H9 (cell line): Measurements from ENCODE around the gene CD300E. TPM values are rescaled to one million over a fixed set of nuclear protein-coding genes. Genes with fewer than 3 reads are reported as not detected.

Source experiments
- DNase-seq: peaks from one replicate; pipeline ENCODE4 v3.0.0-alpha.2; 2017
- H2AFZ ChIP-seq: one replicate; pipeline ENCODE4 v1.6.1; 2013; ENCODE audit warnings: mild to moderate bottlenecking, low read length, control low read depth, moderate library complexity
- H2AK5ac ChIP-seq: 2 replicates; pipeline ENCODE4 v1.6.1; 2013; ENCODE audit warnings: low read length, control low read depth, mixed read lengths; ENCODE audit not compliant: insufficient read length
- H2BK120ac ChIP-seq: one replicate; pipeline ENCODE4 v1.6.1; 2013; ENCODE audit warnings: low read depth, mild to moderate bottlenecking, low read length, control low read depth, inconsistent platforms; ENCODE audit not compliant: poor library complexity, severe bottlenecking
- H2BK12ac ChIP-seq: 2 replicates; pipeline ENCODE4 v1.6.1; 2013; ENCODE audit warnings: low read length, control low read depth, mixed read lengths, low read depth; ENCODE audit not compliant: insufficient read length
- H2BK15ac ChIP-seq: 2 replicates; pipeline ENCODE4 v1.6.1; 2013; ENCODE audit warnings: low read depth, low read length, control low read depth
- H2BK20ac ChIP-seq: one replicate; pipeline ENCODE4 v1.6.1; 2013; ENCODE audit warnings: low read depth, mild to moderate bottlenecking, low read length, control low read depth, inconsistent platforms; ENCODE audit not compliant: poor library complexity, severe bottlenecking
- H2BK5ac ChIP-seq: 2 replicates; pipeline ENCODE4 v1.6.1; 2013; ENCODE audit warnings: low read length, control low read depth, mixed read lengths; ENCODE audit not compliant: insufficient read length
- H3K14ac ChIP-seq: 2 replicates; pipeline ENCODE4 v1.6.1; 2013; ENCODE audit warnings: low read length, control low read depth; ENCODE audit not compliant: insufficient read depth
- H3K18ac ChIP-seq: 2 replicates; pipeline ENCODE4 v1.6.1; 2013; ENCODE audit warnings: low read depth, mild to moderate bottlenecking, mixed read lengths, low read length, control low read depth; ENCODE audit not compliant: insufficient read length
- H3K23ac ChIP-seq: 2 replicates; pipeline ENCODE4 v1.6.1; 2013; ENCODE audit warnings: low read length, control low read depth, mixed read lengths, low read depth; ENCODE audit not compliant: insufficient read length
- H3K23me2 ChIP-seq: 2 replicates; pipeline ENCODE4 v1.6.1; 2013; ENCODE audit warnings: low read depth, mild to moderate bottlenecking, mixed read lengths, low read length, control low read depth; ENCODE audit not compliant: insufficient read length, poor library complexity, severe bottlenecking
- H3K27ac ChIP-seq: 2 replicates; pipeline ENCODE4 v1.5.1; 2013; ENCODE audit warnings: low read length, control low read depth, mixed read lengths, low read depth; ENCODE audit not compliant: insufficient read length
- H3K27me3 ChIP-seq: 2 replicates; pipeline ENCODE4 v1.6.1; 2013; ENCODE audit warnings: low read length, control low read depth, inconsistent platforms; ENCODE audit not compliant: insufficient read depth
- H3K4ac ChIP-seq: 2 replicates; pipeline ENCODE4 v1.6.1; 2013; ENCODE audit warnings: low read depth, mild to moderate bottlenecking, control low read depth, inconsistent platforms, low read length, moderate library complexity
- H3K4me1 ChIP-seq: 2 replicates; pipeline ENCODE4 v1.6.1; 2013; ENCODE audit warnings: low read length, control low read depth, inconsistent platforms; ENCODE audit not compliant: insufficient read depth
- H3K4me2 ChIP-seq: 2 replicates; pipeline ENCODE4 v1.6.1; 2013; ENCODE audit warnings: low read length, control low read depth, mixed read lengths; ENCODE audit not compliant: insufficient read length, insufficient read depth
- H3K56ac ChIP-seq: 2 replicates; pipeline ENCODE4 v1.6.1; 2013; ENCODE audit warnings: low read depth, mild to moderate bottlenecking, mixed read lengths, low read length, control low read depth; ENCODE audit not compliant: insufficient read length
- H3K79me1 ChIP-seq: 2 replicates; pipeline ENCODE4 v1.6.1; 2013; ENCODE audit warnings: low read depth, mild to moderate bottlenecking, moderate library complexity, low read length, control low read depth, inconsistent platforms; ENCODE audit not compliant: insufficient read depth, poor library complexity, severe bottlenecking
- H3K79me2 ChIP-seq: 2 replicates; pipeline ENCODE4 v1.6.1; 2013; ENCODE audit warnings: low read length, control low read depth, inconsistent platforms; ENCODE audit not compliant: insufficient read depth
- H3K9ac ChIP-seq: 2 replicates; pipeline ENCODE4 v1.6.1; 2013; ENCODE audit warnings: low read length, control low read depth, mixed read lengths; ENCODE audit not compliant: insufficient read length; ENCODE audit errors: extremely low read depth
- H3K9me3 ChIP-seq: one replicate; pipeline ENCODE4 v1.6.1; 2013; ENCODE audit warnings: low read depth, low read length, inconsistent platforms; ENCODE audit not compliant: control insufficient read depth
- H3T11ph ChIP-seq: one replicate; pipeline ENCODE4 v1.6.1; 2013; ENCODE audit warnings: mild to moderate bottlenecking, low read length, control low read depth, inconsistent platforms
- H4K20me1 ChIP-seq: one replicate; pipeline ENCODE4 v1.6.1; 2013; ENCODE audit not compliant: control insufficient read depth, insufficient read length, insufficient read depth
- H4K5ac ChIP-seq: 2 replicates; pipeline ENCODE4 v1.6.1; 2013; ENCODE audit warnings: low read depth, mild to moderate bottlenecking, mixed read lengths, low read length, control low read depth; ENCODE audit not compliant: insufficient read length
- H4K8ac ChIP-seq: replicated peaks from 2 replicates; pipeline ENCODE4 v1.6.1; 2013; ENCODE audit warnings: low read length, control low read depth, mixed read lengths, low read depth; ENCODE audit not compliant: insufficient read length
- H4K91ac ChIP-seq: 2 replicates; pipeline ENCODE4 v1.6.1; 2013; ENCODE audit warnings: low read depth, mild to moderate bottlenecking, moderate library complexity, mixed read lengths, low read length, control low read depth; ENCODE audit not compliant: insufficient read length
- H3K27ac Mint-ChIP-seq, 3 experiments: 2 replicates in 2 of 3; 3 replicates in 1 of 3; pipeline ENCODE4 v1.8.0; 2020 to 2021; ENCODE audit warnings: mixed read lengths in 3 of 3, mild to moderate bottlenecking in 1 of 3, moderate library complexity in 1 of 3
- H3K27me3 Mint-ChIP-seq: 2 replicates; pipeline ENCODE4 v1.8.0; 2021; ENCODE audit warnings: low read depth, mild to moderate bottlenecking, moderate library complexity, mixed read lengths
- H3K36me3 Mint-ChIP-seq, 3 experiments: 2 replicates in 2 of 3; 3 replicates in 1 of 3; pipeline ENCODE4 v1.8.0; 2020 to 2021; ENCODE audit warnings: low read depth in 3 of 3, mixed read lengths in 3 of 3; ENCODE audit not compliant: insufficient read depth in 1 of 3
- H3K4me1 Mint-ChIP-seq, 2 experiments: 2 replicates each; pipeline ENCODE4 v1.8.0; 2020; ENCODE audit warnings: mixed read lengths in 2 of 2
- H3K4me3 Mint-ChIP-seq, 2 experiments: 2 replicates in 1 of 2; 3 replicates in 1 of 2; pipeline ENCODE4 v1.8.0; 2020 to 2021; ENCODE audit warnings: mild to moderate bottlenecking in 2 of 2, mixed read lengths in 2 of 2, moderate library complexity in 1 of 2
- H3K9me3 Mint-ChIP-seq, 2 experiments: 2 replicates in 1 of 2; 3 replicates in 1 of 2; pipeline ENCODE4 v1.8.0; 2020; ENCODE audit warnings: mild to moderate bottlenecking in 2 of 2, mixed read lengths in 2 of 2, moderate library complexity in 1 of 2
- WGBS: extraction: QIAGEN DNeasy Blood & Tissue Kit; methylation state at CpG from one replicate; pipeline ENCODE4 v1.1.7; 2013; ENCODE audit warnings: missing lambda C conversion rate, low lambda C conversion rate, mixed read lengths; ENCODE audit not compliant: insufficient read length; ENCODE audit errors: extremely low coverage; 5-methylcytosine and 5-hydroxymethylcytosine counted together
- total RNA-seq: library from RNA; stranded (reverse); gene quantifications from 2 replicates; pipeline ENCODE4 v1.2.1, GENCODE V29; 2021
- TF ChIP-seq, protein P1 (sequence below): fragments of 200-600 bp; sonication (generic); conservative IDR thresholded peaks from 3 replicates; pipeline ENCODE4 v1.8.0; 2021; ENCODE audit warnings: antibody characterized with exemption, mild to moderate bottlenecking

The CD300E gene
- total RNA-seq, 1 experiment from 2014 or later: not detected

DNA sequence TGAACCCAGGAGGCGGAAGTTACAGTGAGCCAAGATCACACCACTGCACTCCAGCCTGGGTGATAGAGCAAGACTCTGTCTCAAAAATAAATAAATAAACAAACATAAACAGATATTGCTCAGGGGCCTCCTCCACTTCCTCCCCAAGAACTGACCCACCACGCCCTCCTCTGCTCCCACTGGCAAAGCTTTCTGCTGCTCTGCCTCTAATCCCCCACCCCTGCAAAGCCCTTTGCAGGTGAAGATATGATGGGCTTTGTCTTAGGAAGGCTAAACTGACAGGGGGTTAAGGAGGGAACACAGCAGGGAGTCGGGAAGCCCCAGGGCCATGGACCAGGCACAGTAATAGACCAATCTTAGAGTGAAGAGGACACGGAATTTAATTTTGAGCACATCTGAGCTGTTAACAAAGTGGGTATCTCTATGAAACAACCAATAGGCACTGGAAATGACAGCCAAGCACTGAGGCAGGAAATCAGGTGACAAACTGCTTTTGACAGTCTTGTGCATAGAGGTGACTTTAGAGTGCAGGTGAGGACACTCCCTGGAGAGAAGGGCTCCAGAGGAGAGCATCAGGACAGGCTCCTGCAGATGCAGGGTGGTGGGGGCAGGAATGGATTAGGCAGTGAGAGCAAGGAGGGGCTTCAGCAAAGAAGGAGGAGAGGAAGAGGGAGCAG, 25.1 kb downstream of the CD300E start:
- WGBS: no CpG with 5 or more reads among the region's 4 CpGs
- Histone ChIP-seq H3K27me3 (no peaks in the 10 kb centered on the region), H3K9ac (no peak overlapping the region), H3K56ac (no peak overlapping the region), H3K27ac (no peak overlapping the region), H3K79me2 (no peaks in the 10 kb centered on the region), H2BK15ac (no peak overlapping the region), H2BK12ac (no peak overlapping the region), H4K20me1 (no peaks in the 10 kb centered on the region), H2AK5ac (no peak overlapping the region), H3K4me1 (no peaks in the 10 kb centered on the region), H2BK20ac (no peak overlapping the region), H2BK5ac (no peak overlapping the region), H3K14ac (no peak overlapping the region), H4K5ac (no peak overlapping the region), H4K8ac (no peak overlapping the region), H2AFZ (no peak overlapping the region), H3K4me2 (no peak overlapping the region), H4K91ac (no peak overlapping the region), H2BK120ac (no peak overlapping the region), H3T11ph (no peak overlapping the region), H3K23me2 (no peaks in the 10 kb centered on the region), H3K23ac (no peak overlapping the region), H3K18ac (no peak overlapping the region), H3K9me3 (no peaks in the 10 kb centered on the region), H3K4ac (no peak overlapping the region), H3K79me1 (no peaks in the 10 kb centered on the region)
- Mint-ChIP-seq H3K4me1 (peaks cover 11 to 12% of the 10 kb centered on the region in 2 experiments), H3K27ac (no peak overlapping the region; a peak in 1 of 7 replicates), H3K36me3 (no peaks in the 10 kb centered on the region), H3K9me3 (no peaks in the 10 kb centered on the region; a peak in 1 of 5 replicates), H3K4me3 (no peak overlapping the region), H3K27me3 (peaks cover 47% of the 10 kb centered on the region)
- TF ChIP-seq, protein P1, sequence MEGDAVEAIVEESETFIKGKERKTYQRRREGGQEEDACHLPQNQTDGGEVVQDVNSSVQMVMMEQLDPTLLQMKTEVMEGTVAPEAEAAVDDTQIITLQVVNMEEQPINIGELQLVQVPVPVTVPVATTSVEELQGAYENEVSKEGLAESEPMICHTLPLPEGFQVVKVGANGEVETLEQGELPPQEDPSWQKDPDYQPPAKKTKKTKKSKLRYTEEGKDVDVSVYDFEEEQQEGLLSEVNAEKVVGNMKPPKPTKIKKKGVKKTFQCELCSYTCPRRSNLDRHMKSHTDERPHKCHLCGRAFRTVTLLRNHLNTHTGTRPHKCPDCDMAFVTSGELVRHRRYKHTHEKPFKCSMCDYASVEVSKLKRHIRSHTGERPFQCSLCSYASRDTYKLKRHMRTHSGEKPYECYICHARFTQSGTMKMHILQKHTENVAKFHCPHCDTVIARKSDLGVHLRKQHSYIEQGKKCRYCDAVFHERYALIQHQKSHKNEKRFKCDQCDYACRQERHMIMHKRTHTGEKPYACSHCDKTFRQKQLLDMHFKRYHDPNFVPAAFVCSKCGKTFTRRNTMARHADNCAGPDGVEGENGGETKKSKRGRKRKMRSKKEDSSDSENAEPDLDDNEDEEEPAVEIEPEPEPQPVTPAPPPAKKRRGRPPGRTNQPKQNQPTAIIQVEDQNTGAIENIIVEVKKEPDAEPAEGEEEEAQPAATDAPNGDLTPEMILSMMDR: no peak
- DNase-seq: no peak
